GM18867 (cell line): ENCODE data around the gene RPP14.
"Not testable (repeated sequence)": the region's sequence is repeated elsewhere in the genome, so short reads cannot be mapped to it uniquely, and the experiment has no call there.

Experiments used
- ATAC-seq: cut with Tn5 transposase; IDR thresholded peaks from one replicate; pipeline ENCODE4 v1.9.1; 2021; ENCODE audit warnings: mild to moderate bottlenecking, moderate library complexity; ENCODE audit not compliant: unreplicated experiment

Gene RPP14

DNA sequence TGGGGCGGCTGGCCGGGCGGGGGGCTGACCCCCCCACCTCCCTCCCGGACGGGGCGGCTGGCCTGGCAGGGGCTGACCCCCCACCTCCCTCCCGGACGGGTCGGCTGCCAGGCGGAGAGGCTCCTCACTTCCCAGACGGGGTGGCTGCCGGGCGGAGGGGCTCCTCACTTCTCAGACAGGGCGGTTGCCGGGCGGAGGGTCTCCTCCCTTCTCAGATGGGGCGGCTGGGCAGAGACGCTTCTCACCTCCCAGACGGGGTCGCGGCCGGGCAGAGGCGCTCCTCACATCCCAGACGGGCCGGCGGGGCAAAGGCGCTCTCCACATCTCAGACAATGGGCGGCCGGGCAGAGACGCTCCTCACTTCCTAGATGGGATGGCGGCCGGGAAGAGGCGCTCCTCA, 15.6 kb upstream of the RPP14 start:
- ATAC-seq: not testable (repeated sequence)

DNA sequence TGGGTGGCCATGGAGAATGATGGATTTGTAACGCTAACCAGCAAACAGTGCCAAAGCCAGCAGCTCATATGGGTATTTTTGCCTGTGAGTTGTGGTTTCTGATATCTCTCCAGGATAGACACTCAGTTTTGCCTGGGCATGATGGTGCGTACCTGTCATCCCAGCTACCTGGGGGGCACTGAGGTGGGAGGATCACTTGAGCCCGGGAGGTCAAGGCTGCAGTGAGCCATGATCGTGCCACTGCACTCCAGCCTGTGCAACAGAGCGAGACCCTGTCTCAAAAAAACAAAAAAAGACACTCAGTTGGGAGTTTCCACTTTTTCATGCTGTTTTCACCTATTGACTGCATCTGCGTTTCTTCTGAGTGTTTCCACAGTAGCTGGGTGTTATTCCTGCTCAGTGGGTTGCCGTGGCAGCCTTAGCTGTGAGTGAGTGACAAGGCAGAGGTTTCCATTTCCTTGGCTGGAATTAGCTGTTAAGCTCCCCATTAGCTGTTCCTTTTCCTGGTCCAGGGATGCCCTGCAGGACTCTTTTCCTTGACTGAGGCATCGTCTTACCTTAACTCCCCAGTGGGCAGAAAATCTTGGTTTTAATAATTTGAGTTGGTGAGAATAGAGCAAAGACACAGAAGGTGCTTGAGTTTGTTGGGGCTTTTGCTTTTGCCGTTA, 14.2 kb upstream of the RPP14 start:
- ATAC-seq: no peak

DNA sequence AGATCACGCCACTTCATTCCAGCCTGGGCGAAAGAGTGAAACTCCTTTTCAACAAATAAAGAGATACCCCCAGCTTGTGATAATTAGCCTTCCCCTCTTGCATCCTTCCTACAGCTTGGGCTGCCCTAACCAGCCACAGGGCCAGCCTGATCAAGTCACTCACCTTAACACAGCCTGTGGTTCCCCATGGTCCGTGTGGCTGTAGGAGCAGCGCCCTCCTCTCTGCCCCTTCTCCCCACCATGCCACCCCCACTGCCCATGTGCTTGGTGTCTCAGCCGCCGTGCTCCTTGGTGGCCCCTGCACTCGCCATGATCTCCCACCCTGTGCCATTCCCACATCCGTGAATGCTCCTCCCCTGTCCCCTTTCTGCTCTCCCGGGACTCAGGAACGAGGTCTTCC, 13.2 kb upstream of the RPP14 start:
- ATAC-seq: no peak

DNA sequence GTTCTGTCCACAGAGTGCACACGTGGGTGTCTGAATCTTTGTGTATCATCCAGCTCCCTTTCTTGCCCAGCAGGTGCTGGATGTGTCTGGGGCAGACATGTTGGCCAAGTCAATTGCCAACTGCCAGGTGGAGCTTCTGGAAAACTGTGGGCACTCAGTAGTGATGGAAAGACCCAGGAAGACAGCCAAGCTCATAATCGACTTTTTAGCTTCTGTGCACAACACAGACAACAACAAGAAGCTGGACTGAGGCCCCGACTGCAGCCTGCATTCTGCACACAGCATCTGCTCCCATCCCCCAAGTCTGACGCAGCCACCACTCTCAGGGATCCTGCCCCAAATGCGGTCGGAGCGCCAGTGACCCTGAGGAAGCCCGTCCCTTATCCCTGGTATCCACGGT, 12.5 kb upstream of the RPP14 start:
- no peak for ATAC-seq

- ATAC-seq: no peak
Measured at GRCh38 chr3:58296269-58296668, 9.8 kb upstream of the RPP14 start.

DNA sequence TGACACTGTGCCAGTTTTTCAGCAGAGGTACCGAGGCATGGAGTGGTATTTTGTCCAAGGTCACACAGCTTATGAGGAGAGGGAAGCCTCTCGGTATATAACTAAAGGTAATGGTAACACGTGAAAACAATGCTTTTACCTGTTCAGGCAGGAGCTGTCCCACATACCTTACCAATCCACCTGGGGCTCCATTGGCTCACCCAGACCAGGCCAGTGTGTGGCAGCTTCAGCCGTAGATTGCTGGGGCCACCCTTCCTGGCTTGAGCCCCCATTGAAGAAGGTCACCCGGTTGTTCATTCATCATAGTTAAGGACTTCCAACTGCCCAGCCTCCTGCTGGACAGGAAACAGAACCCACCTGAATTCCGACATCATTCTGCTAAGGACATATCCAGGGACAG, 9.2 kb upstream of the RPP14 start:
- ATAC-seq: no peak

- no peak for ATAC-seq
Measured at GRCh38 chr3:58298190-58298589, 7.9 kb upstream of the RPP14 start.

- no peak for ATAC-seq
Measured at GRCh38 chr3:58299075-58299474, 7.0 kb upstream of the RPP14 start.

- ATAC-seq: no peak
Measured at GRCh38 chr3:58299839-58300516, 6.1 kb upstream of the RPP14 start.

GRCh38 chr3:58307639-58308215, 1.7 kb downstream of the RPP14 start:
- ATAC-seq: no peak

DNA sequence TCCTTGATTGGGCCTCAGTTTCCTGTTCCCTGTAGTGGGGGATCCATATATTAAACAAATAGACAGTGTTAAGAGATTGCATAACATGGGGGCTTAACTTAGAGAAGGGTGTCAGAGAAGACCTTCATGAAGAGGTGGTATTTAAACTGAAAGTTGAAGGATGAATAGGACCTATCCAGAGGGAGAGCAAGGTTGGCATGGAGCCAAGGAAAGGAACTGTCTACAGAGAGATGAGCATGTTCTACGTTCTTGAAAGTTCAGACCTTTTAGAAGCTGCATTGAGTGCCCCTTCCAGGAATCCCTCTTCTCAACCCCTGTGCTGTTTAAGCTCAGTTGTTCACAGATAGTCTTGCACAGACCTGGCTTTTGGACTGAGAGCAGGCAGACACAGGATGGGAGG, 2.7 kb downstream of the RPP14 start:
- no peak for ATAC-seq

- no peak for ATAC-seq
Measured at GRCh38 chr3:58317811-58318210, 11.8 kb downstream of the RPP14 start.

DNA sequence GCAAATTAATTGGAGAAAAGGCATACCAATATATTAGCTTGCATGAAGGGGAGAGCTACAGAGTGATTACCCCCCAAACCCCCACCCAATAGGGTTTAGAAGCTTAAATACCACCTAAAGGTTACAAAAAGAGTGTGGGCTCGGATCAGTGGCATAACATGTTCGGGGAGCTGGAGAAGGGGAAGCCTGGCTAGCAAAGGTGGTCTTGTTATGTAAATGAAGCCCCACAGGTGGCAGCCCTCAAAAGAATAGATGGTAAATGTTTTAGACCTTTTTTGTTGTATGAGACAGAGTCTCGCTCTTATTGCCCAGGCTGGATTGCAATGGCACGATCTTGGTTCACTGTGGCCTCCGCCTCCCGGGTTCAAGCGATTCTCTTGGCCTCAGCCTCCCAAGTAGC, 15.7 kb downstream of the RPP14 start:
- ATAC-seq: no peak

DNA sequence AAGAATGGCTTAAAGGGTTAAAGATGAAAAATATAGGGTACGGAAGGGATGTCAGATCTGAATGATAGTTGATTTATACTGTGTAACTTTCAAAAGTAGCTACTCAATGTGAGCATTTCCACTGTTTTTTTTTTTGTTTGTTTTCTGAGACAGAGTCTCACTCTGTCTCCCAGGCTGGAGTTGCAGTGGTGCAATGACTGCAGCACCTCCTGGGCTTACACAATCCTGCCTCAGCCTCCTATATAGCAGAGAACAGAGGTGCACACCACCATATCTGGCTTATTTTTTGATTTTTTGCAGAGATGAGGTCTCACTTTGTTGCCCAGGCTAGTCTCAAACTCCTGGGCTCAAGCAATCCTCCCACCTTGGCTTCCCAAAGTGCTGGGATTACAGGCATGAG, 16.7 kb downstream of the RPP14 start:
- no peak for ATAC-seq

GRCh38 chr3:58323529-58324390, 17.7 kb downstream of the RPP14 start:
- no peak for ATAC-seq

DNA sequence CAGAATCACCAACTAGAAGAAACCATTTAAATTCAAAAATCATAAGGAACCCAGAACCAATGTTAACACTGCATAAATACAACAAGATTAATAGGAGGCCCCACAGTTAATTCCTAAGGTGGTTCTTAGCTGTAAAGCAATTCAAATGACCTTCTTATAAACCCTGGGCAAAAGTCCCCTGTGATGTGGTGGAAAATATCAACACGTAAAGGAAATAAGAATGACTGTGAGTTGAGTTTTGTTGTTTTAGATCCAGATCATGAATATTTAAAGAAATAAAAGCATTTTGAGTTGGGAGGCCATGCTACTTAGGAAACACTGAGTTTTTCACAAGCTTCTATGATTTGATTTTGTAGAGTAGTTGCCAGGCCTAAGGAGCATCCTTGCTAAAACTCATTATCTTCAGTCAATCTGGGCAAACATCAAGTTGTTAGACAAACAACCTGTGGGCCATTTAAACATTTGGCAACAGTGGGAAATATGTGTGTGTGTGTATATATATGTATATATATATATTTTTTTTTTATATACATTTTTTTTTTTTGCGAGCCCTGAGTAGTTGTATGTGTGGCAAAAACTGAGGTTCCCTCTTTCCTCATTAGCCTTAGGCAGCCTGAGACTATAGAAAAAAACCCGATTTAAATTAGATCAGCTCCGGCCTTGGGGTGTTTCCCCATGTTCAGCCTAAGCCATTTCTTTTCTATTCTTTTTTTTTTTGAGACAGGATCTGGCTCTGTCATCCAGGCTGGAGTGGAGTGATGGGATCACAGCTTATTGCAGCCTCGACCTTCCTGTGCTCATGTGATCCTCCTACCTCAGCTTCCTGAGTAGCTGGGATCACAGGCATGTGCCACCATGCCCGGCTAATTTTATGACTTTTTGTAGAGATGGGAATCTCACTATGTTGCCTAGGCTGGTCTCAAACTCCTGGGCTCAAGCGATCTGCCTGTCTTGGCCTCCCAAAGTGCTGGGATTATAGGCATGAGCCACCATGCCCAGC, 18.6 kb downstream of the RPP14 start:
- ATAC-seq: no peak

DNA sequence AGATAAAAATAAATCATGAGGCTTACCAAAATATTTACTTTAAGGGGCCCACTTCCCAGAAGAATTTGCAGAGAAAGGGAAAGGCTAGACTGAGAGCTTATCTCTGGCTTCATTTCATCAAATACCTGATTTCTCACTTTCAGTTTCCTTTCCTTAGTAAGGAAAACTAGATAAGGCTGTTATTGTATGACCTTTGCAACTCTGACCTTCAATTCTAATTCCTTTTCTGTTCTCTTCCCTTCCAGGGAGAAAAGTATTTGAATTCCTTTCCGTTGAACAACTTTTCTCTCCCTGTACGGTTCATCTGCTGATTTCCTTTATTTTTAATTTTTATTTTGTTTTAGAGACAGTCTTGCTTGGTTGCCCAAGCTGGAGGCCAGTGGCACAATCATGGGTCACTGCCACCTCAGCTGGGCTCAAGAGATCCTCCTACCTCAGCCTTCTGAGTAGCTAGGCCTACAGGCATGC, 19.5 kb downstream of the RPP14 start:
- no peak for ATAC-seq

DNA sequence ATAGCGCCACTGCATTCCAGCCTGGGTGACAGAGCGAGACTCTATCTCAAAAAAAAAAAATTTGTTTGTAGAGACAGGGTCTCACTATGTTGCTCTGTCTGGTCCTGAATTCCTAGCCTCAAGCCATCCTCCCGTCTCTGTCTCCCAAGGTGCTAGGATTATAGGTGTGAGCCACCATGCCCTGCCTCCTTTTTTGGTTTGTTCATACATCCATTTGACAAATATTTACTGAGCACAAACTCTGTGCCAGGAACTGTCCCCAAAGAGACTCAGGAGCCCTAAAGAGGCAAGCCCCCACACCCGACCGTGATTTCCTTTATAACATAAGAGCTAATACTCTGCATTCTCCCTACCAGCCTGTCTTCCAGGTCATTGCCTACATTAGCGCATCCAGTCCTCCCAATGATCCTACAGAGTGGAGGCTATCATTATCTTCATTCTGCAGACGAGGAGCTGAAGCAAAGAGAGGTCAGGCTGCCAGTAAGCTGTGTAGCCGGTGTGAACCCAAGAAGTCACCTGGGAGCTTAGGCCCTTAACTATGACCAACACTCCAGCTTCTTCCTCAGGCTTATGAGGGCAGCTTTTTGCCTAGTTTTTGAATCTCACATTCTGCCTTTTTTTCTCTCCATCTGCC, 20.3 kb downstream of the RPP14 start:
- no peak for ATAC-seq

DNA sequence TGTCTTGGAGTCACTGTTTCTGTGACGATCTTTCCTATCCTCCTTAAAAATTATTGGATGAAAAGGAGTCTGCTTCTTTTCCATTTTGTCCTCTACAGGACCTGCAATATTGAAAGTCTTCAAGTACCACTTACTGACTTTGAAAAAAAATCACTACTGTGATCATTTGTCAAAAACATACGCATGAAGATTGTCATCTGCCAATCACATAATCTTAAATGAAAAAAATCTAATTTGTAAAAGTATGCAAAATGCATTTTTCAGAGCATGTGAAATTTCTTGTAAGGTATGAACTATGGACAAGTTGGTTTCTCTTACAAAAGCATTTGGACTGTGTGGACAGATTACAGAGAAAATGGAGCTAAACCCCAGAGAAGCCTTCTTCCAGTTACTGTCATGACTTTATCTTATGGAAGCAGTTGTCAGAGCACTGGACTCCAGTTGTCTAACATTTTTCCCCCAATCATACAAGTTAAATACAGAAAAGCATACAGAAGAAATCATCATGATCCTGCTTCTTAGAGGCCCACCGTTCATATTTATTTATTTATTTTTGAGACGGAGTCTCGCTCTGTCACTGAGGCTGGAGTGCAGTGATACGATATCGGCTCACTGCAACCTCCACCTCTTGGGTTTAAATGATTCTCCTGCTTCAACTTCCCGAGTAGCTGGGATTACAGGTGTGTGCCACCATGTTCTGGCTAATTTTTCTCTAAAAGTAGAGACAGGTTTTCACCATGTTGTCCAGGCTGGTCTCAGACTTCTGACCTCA, 23.3 kb downstream of the RPP14 start:
- ATAC-seq: no peak
